Uterus (tissue), 4 donors: ENCODE results near the gene RASAL2. TPM values are rescaled to one million over a fixed set of nuclear protein-coding genes. Genes with fewer than 3 reads are reported as not detected.

ENCODE experiments used
- DNase-seq, 2 donors: peaks; one replicate each; pipeline ENCODE4 v3.0.0-alpha.2; 2019 to 2020
- H3K27ac ChIP-seq, 2 donors: fragments of 200-600 bp; sonication (generic); 1 replicate in 1 of 2; 2 replicates in 1 of 2; pipeline ENCODE4 v1.5.1; 2016 to 2018
- H3K27me3 ChIP-seq, 2 donors: fragments of 200-600 bp; sonication (generic); one replicate each; pipeline ENCODE4 v1.5.1; 2018 to 2019; ENCODE audit warnings: control low read depth in 1 of 2
- H3K36me3 ChIP-seq, 2 donors: fragments of 200-600 bp; sonication (generic); one replicate each; pipeline ENCODE4 v1.5.1; 2019; ENCODE audit warnings: control low read depth in 1 of 2
- H3K4me1 ChIP-seq, 2 donors: fragments of 200-600 bp; sonication (generic); one replicate each; pipeline ENCODE4 v1.5.1; 2018 to 2019; ENCODE audit warnings: control low read depth in 1 of 2
- H3K4me3 ChIP-seq, 2 donors: fragments of 200-600 bp; sonication (generic); 1 replicate in 1 of 2; 2 replicates in 1 of 2; pipeline ENCODE4 v1.5.1; 2018 to 2019; ENCODE audit warnings: mild to moderate bottlenecking in 1 of 2
- H3K9me3 ChIP-seq, 2 donors: fragments of 200-600 bp; sonication (generic); one replicate each; pipeline ENCODE4 v1.5.1; 2019; ENCODE audit warnings: control low read depth in 1 of 2
- POLR2A ChIP-seq, 2 donors: fragments of 450-650 bp; IDR thresholded peaks; one replicate each; pipeline ENCODE4 v1.6.1; 2016; ENCODE audit warnings: antibody characterized with exemption in 2 of 2, mild to moderate bottlenecking in 1 of 2, moderate library complexity in 1 of 2
- intact Hi-C: fragments of 100-400 bp; cut with DNase I; formaldehyde crosslinking; loops from one replicate; pipeline ENCODE4 v1.15.1; 2023; ENCODE audit warnings: low total_unique reads
- total RNA-seq, 4 donors: library from RNA; depleted of rRNA in 3 of 4; stranded (reverse); fragments of >200 nt in 3 of 4; gene quantifications; one replicate each; pipeline versions ENCODE4 v1.1.0 to v1.2.4, GENCODE V29; 2014 to 2023
- TF ChIP-seq, protein P1 (sequence below), 4 experiments: fragments of 200-600 bp in 2 of 4; fragments of 450-650 bp in 2 of 4; sonication (generic) in 2 of 4; IDR thresholded peaks; one replicate each; pipeline ENCODE4 v1.5.1; 2016 to 2019; ENCODE audit warnings: antibody characterized with exemption in 4 of 4, mild to moderate bottlenecking in 2 of 4, moderate library complexity in 1 of 4
- donor health status: DM: yes; HTN: yes; CAD: no.

The RASAL2 gene
- total RNA-seq, 4 donors from 2014 or later = 10.0 to 42.5 (median 29.8) TPM

DNA sequence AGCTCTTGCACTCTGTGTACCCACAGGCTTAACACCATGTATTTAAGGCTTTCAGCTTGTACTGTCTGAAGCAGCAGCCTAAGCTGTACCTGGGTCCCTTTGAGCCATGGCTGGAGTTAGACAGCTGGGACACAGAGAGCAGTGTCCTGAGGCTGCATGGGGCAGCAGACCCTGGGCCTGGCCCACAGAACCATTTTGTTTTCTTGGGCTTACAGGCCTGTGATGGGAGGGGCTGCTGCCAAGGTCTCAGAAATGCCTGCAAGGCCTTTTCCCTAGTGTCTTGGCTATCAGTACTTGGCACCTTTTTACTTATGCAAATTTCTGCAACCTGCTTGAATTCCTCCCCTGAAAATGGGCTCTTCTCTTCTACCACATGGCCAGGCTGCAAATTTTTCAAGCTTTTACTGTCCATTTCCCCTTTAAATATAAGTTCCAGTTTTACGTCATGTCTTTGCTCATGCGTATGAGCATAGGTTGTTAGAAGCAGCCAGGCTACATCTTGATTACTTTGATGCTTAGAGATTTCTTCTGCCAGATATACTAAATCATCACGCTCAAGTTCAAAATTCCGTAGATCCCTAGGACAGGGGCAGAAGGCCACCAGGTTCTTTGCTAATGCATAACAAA, 259.0 kb downstream of the RASAL2 start:
- H3K27me3 ChIP-seq = no peaks in the 10 kb centered on the region
- no peak for TF ChIP-seq POLR2A (IDR thresholded peaks at IDR 0.05)
- TF ChIP-seq, protein P1, sequence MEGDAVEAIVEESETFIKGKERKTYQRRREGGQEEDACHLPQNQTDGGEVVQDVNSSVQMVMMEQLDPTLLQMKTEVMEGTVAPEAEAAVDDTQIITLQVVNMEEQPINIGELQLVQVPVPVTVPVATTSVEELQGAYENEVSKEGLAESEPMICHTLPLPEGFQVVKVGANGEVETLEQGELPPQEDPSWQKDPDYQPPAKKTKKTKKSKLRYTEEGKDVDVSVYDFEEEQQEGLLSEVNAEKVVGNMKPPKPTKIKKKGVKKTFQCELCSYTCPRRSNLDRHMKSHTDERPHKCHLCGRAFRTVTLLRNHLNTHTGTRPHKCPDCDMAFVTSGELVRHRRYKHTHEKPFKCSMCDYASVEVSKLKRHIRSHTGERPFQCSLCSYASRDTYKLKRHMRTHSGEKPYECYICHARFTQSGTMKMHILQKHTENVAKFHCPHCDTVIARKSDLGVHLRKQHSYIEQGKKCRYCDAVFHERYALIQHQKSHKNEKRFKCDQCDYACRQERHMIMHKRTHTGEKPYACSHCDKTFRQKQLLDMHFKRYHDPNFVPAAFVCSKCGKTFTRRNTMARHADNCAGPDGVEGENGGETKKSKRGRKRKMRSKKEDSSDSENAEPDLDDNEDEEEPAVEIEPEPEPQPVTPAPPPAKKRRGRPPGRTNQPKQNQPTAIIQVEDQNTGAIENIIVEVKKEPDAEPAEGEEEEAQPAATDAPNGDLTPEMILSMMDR (IDR thresholded peaks at IDR 0.05) = no peak
- H3K9me3 ChIP-seq = no peaks in the 10 kb centered on the region
- no peaks in the 10 kb centered on the region for H3K4me1 ChIP-seq
- H3K4me3 ChIP-seq = no peak overlapping the region
- no peak overlapping the region for H3K27ac ChIP-seq
- DNase-seq = no peak
- intact Hi-C loops = no loop called here
- H3K36me3 ChIP-seq = no peaks in the 10 kb centered on the region

DNA sequence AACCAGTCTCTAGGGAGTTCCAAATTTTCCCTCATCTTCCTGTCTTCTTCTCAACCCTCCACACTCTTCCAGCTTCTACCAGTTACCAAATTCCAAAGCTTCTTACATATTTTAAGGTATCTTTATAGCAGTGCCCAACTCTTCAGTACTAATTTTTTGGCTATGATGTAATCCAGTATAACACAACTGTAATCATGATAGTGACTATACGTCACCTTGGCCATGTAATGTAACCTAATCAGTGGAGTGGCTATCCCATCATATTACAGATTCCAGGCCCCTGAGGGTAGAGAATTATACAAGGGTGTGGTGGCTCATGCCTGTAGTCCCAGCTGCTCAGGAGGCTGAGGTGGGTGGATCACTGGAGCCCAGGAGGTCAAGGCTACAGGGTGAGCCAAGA, 259.6 kb downstream of the RASAL2 start:
- Histone ChIP-seq H3K36me3 (no peaks in the 10 kb centered on the region), H3K27ac (no peak overlapping the region), H3K9me3 (no peaks in the 10 kb centered on the region), H3K4me3 (no peak overlapping the region), H3K4me1 (no peaks in the 10 kb centered on the region), H3K27me3 (no peaks in the 10 kb centered on the region)
- DNase-seq = no peak
- TF ChIP-seq POLR2A (IDR thresholded peaks at IDR 0.05) = no peak
- TF ChIP-seq, protein P1 (IDR thresholded peaks at IDR 0.05) = no peak
- intact Hi-C loops = no loop called here

DNA sequence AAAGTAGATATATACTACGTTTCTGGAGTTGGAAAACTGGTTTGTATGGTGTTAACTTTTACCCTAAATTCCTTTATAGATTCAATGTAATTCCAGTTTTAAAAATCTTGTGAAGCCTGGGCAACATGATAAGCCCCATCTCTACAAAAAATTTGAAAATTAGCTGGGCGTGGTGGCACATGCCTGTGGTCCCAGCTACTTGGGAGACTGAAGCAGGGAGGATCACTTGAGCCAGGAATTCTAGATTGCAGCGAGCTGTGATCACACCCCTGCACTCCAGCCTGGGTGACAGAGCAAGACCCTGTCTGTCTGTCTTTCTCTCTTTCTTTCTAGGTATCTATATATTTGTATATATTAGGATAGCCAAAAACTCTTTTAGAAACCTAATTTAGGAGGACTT, 260.9 kb downstream of the RASAL2 start:
- DNase-seq = no peak

DNA sequence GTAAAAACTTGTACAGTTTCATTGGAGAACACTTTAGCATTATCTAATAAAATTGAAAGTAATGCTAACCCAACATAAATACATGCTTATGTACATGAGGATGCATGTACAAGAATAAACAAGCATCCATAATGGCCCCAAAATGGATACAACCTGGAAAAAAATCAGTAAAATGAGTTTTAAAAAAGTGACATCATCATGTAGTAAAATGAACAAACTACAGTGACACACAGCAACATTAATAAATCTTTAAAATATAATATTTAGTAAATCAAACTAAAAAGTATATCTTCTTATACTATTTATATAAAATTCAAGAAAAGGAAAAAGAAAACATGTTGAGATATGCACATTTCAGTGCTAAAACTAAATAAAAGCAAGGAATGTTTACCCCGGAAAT, 262.4 kb downstream of the RASAL2 start:
- no peaks in the 10 kb centered on the region for H3K4me1 ChIP-seq
- H3K27ac ChIP-seq = no peak overlapping the region
- intact Hi-C loops = no loop called here
- no peak overlapping the region for H3K4me3 ChIP-seq
- H3K36me3 ChIP-seq = no peaks in the 10 kb centered on the region
- DNase-seq = no peak
- no peaks in the 10 kb centered on the region for H3K9me3 ChIP-seq
- H3K27me3 ChIP-seq = no peaks in the 10 kb centered on the region
- no peak for TF ChIP-seq POLR2A (IDR thresholded peaks at IDR 0.05)
- TF ChIP-seq, protein P1 (IDR thresholded peaks at IDR 0.05) = no peak

More for the DNA sequence above, 260.9 kb downstream of the RASAL2 start:
- intact Hi-C loops = no loop called here
- H3K9me3 ChIP-seq = no peaks in the 10 kb centered on the region
- H3K4me1 ChIP-seq = no peaks in the 10 kb centered on the region
- TF ChIP-seq, protein P1 (IDR thresholded peaks at IDR 0.05) = no peak
- TF ChIP-seq POLR2A (IDR thresholded peaks at IDR 0.05) = no peak
- H3K4me3 ChIP-seq = no peak overlapping the region
- no peaks in the 10 kb centered on the region for H3K36me3 ChIP-seq
- no peak overlapping the region for H3K27ac ChIP-seq
- no peaks in the 10 kb centered on the region for H3K27me3 ChIP-seq

DNA sequence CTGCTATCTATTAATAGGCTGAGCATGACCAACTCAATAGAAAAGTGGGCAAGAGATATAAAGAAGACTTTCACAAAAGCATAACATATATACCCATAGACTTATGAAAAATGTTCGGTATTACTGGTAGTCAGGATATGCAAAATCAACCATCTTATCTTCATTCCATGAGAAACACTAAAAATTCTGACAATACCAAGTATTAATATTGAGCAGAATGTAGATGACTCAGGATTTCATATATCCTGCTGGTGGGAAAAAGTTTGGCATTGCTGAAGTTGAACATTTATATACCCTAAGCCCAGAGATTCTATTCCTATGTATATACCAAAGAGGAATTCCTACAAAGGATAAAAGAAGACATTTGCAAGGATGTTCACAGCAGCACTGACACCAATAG, 264.6 kb downstream of the RASAL2 start:
- Histone ChIP-seq H3K27ac (no peak overlapping the region), H3K36me3 (no peaks in the 10 kb centered on the region), H3K4me3 (no peak overlapping the region), H3K4me1 (no peaks in the 10 kb centered on the region), H3K9me3 (no peaks in the 10 kb centered on the region), H3K27me3 (no peaks in the 10 kb centered on the region)
- no peak for DNase-seq
- TF ChIP-seq, protein P1 (IDR thresholded peaks at IDR 0.05) = no peak
- intact Hi-C loops = no loop called here
